HFF-Myc (cell line): ENCODE measurements around the gene ELL2.

Source experiments
- DNase-seq: peaks from one replicate; pipeline ENCODE4 v3.0.0-alpha.2; 2011; ENCODE audit warnings: low read depth; ENCODE audit errors: extremely low read depth
- H3K4me3 ChIP-seq: replicated peaks from 2 replicates; pipeline ENCODE4 v1.5.1; 2011; ENCODE audit warnings: low read depth, mild to moderate bottlenecking, control low read depth, low read length
- CTCF ChIP-seq: IDR thresholded peaks from 2 replicates; pipeline ENCODE4 v1.5.1; 2012; ENCODE audit warnings: mild to moderate bottlenecking, low read depth, low read length, control low read depth; ENCODE audit errors: missing control alignments

ELL2 gene

GRCh38 chr5:95861221-95861863 lies 100.3 kb downstream of the ELL2 start:
- no peak overlapping the region for H3K4me3 ChIP-seq
- no peak for TF ChIP-seq CTCF
- peak; percentile 94 for DNase-seq

GRCh38 chr5:95859661-95860060 lies 102.0 kb downstream of the ELL2 start:
- no peak overlapping the region for H3K4me3 ChIP-seq

GRCh38 chr5:95858661-95859595 lies 102.7 kb downstream of the ELL2 start:
- DNase-seq, result peak; percentile 85
- H3K4me3 ChIP-seq, result peak overlapping the region; percentile 26
- TF ChIP-seq CTCF, result peak; percentile 95

More at GRCh38 chr5:95859661-95860060, 102.0 kb downstream of the ELL2 start:
- TF ChIP-seq CTCF, result no peak
- DNase-seq, result no peak

- no peak overlapping the region for H3K4me3 ChIP-seq
- DNase-seq, result no peak
- TF ChIP-seq CTCF, result no peak
These were observed 103.6 kb downstream of the ELL2 start for GRCh38 chr5:95858023-95858461.

GRCh38 chr5:95857185-95857945 lies 104.3 kb downstream of the ELL2 start:
- peak; percentile 81 for DNase-seq
- no peak overlapping the region for H3K4me3 ChIP-seq
- no peak for TF ChIP-seq CTCF

GRCh38 chr5:95856501-95856981 lies 105.1 kb downstream of the ELL2 start:
- DNase-seq, result no peak
- TF ChIP-seq CTCF, result no peak
- H3K4me3 ChIP-seq, result no peak overlapping the region
